Mesothelial cell of epicardium (in vitro differentiated cells): Measurements from ENCODE around the gene KXD1. TPM values are rescaled to one million over a fixed set of nuclear protein-coding genes. Genes with fewer than 3 reads are reported as not detected.

ENCODE experiments used
- DNase-seq, 2 experiments: peaks; one replicate each; pipeline ENCODE4 v3.0.0; 2021; ENCODE audit warnings: low spot score in 2 of 2; ENCODE audit not compliant: unreplicated experiment in 2 of 2
- H3K27ac Mint-ChIP-seq: 2 replicates; pipeline ENCODE4 v1.8.0; 2021; ENCODE audit warnings: mixed read lengths
- H3K27me3 Mint-ChIP-seq: 2 replicates; pipeline ENCODE4 v1.8.0; 2021; ENCODE audit warnings: low read depth, mixed read lengths
- H3K36me3 Mint-ChIP-seq: 2 replicates; pipeline ENCODE4 v1.8.0; 2021; ENCODE audit warnings: mixed read lengths
- H3K4me1 Mint-ChIP-seq: 2 replicates; pipeline ENCODE4 v1.8.0; 2021; ENCODE audit warnings: mixed read lengths
- H3K4me3 Mint-ChIP-seq: 2 replicates; pipeline ENCODE4 v1.8.0; 2021; ENCODE audit warnings: mild to moderate bottlenecking, moderate library complexity, mixed read lengths
- H3K9me3 Mint-ChIP-seq: 2 replicates; pipeline ENCODE4 v1.8.0; 2021; ENCODE audit warnings: mixed read lengths
- total RNA-seq: library from RNA; stranded (reverse); gene quantifications from 3 replicates; pipeline ENCODE4 v1.2.1, GENCODE V29; 2021
- TF ChIP-seq, protein P1 (sequence below): fragments of 200-600 bp; sonication (generic); IDR thresholded peaks from one replicate; pipeline ENCODE4 v1.5.0; 2021; ENCODE audit warnings: antibody characterized with exemption; ENCODE audit not compliant: unreplicated experiment

The KXD1 gene, protein sequence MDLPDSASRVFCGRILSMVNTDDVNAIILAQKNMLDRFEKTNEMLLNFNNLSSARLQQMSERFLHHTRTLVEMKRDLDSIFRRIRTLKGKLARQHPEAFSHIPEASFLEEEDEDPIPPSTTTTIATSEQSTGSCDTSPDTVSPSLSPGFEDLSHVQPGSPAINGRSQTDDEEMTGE
- 79.7 to 82.2 TPM (median 80.3 TPM) in 3 replicates for total RNA-seq

DNA sequence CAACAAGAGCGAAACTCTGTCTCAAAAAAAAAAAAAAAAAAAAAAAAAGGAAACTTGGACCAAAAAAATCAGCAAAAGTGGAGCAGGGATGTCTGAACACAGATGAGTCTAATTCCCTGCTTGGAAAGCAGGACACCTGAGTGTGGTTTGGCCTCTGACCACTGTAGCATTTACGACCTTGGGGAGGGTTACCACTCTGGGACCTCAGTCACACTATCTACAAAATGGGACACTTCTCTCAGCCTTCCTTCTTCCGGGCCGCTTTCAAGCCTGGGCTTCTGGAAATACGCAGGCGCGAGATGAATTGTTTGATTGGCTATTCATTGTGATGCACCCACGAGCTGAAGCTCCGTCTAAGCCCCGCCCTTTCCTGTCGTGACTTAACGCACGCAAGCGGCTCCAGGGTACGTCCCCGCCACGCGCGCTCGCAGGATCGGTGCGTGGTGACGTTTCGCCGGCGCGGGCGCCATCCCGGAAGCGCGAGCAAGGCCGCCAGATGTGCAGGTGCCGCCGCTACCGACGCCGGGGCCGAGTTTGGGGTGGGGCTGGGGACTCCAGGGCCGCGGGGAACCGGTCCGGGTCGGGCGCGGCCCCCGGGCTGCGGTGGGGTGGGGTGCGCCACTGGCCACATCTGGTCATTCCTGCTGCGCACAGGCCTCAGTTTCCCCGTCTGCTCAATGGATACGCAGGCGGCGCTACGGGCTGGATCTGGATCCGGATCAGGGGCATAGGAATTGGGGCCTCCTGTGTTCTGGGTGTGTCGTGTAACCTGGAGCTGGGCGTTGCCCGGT lies at the start of gene KXD1:
KXD1 (plus strand) TSS at position 460 of the 791 bp plus-strand sequence. CDS start 4,187 bp downstream, outside the sequence.
- Mint-ChIP-seq H3K4me3 (peak within 1 kb of the TSS; percentile 91), H3K36me3 (peaks cover 2% of the 10 kb centered on the region), H3K27me3 (no peaks in the 10 kb centered on the region), H3K4me1 (peaks cover 8% of the 10 kb centered on the region), H3K9me3 (no peaks in the 10 kb centered on the region), H3K27ac (peak within 1 kb of the TSS; percentile 98)
- TF ChIP-seq, protein P1, sequence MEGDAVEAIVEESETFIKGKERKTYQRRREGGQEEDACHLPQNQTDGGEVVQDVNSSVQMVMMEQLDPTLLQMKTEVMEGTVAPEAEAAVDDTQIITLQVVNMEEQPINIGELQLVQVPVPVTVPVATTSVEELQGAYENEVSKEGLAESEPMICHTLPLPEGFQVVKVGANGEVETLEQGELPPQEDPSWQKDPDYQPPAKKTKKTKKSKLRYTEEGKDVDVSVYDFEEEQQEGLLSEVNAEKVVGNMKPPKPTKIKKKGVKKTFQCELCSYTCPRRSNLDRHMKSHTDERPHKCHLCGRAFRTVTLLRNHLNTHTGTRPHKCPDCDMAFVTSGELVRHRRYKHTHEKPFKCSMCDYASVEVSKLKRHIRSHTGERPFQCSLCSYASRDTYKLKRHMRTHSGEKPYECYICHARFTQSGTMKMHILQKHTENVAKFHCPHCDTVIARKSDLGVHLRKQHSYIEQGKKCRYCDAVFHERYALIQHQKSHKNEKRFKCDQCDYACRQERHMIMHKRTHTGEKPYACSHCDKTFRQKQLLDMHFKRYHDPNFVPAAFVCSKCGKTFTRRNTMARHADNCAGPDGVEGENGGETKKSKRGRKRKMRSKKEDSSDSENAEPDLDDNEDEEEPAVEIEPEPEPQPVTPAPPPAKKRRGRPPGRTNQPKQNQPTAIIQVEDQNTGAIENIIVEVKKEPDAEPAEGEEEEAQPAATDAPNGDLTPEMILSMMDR = no peak
- peak; percentile 82 to 85 for DNase-seq

DNA sequence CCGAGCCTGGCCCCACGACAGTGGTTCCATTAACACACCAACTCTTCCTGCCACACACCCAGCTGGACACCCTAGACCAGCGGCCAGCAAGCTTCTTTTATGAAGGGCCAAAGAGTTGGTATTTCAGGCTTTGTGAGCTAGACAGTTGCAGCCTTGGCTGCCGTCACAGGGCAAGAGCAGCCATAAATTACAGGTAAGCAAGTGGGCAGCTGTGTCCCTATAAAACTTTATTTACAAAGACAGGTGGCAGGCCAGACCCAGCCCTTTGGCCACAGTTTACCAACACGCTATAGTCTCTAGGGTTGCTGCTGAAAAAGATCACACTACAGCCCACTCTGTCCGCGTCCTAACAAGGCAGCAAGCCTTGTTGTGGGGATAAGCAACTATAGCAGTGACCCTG lies 49.1 kb upstream of the KXD1 start:
- H3K9me3 Mint-ChIP-seq = no peaks in the 10 kb centered on the region
- no peak for DNase-seq
- TF ChIP-seq, protein P1 = no peak
- peaks cover 19% of the 10 kb centered on the region for H3K4me1 Mint-ChIP-seq
- no peaks in the 10 kb centered on the region for H3K27me3 Mint-ChIP-seq
- H3K27ac Mint-ChIP-seq = no peak overlapping the region
- no peaks in the 10 kb centered on the region for H3K36me3 Mint-ChIP-seq
- no peak overlapping the region for H3K4me3 Mint-ChIP-seq

DNA sequence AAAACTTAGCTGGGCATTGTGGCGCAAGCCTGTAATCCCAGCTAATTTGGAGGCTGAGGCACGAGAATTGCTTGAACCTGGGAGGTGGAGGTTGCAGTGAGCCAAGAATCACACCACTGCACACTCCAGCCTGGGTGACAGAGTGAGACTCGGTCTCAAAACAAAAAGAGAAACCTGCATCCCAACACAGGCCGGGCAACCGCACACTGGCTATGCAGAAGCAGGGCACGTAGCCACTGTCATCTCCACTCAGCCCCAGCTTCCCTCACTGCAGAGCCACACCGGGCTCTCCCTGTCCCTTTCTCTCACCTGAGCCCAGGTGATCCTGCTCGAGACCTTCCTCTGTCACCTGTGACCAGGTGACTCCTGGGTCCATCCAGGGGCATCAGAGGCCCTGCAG lies 47.5 kb upstream of the KXD1 start:
- DNase-seq = no peak
- Mint-ChIP-seq H3K27ac (no peak overlapping the region), H3K27me3 (no peaks in the 10 kb centered on the region), H3K9me3 (no peaks in the 10 kb centered on the region), H3K36me3 (no peaks in the 10 kb centered on the region), H3K4me3 (no peak overlapping the region), H3K4me1 (peaks cover 31% of the 10 kb centered on the region)
- TF ChIP-seq, protein P1 = no peak

DNA sequence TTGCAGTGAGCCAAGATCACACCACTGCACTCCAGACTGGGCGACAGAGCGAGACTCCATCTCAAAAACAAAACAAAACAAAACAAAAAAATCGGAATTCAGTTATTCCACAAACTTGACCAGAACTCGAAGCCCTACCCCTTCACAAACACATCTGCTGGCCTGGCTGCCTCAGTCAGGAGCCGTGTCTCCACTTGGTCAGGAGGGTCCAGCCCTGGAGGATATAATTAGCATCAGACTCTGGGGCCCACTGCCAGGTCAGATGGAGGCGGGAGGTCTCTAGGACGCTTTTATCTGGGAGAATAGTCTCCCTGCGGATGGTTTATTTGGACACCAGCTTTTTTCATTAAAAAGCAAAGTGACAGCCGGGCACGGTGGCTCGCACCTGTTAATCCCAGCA lies 43.8 kb upstream of the KXD1 start:
- H3K4me3 Mint-ChIP-seq = no peak overlapping the region
- H3K27me3 Mint-ChIP-seq = no peaks in the 10 kb centered on the region
- TF ChIP-seq, protein P1 = no peak
- H3K27ac Mint-ChIP-seq = peak overlapping the region; percentile 34
- DNase-seq = no peak
- peaks cover 22% of the 10 kb centered on the region for H3K4me1 Mint-ChIP-seq
- no peaks in the 10 kb centered on the region for H3K9me3 Mint-ChIP-seq
- H3K36me3 Mint-ChIP-seq = no peaks in the 10 kb centered on the region

DNA sequence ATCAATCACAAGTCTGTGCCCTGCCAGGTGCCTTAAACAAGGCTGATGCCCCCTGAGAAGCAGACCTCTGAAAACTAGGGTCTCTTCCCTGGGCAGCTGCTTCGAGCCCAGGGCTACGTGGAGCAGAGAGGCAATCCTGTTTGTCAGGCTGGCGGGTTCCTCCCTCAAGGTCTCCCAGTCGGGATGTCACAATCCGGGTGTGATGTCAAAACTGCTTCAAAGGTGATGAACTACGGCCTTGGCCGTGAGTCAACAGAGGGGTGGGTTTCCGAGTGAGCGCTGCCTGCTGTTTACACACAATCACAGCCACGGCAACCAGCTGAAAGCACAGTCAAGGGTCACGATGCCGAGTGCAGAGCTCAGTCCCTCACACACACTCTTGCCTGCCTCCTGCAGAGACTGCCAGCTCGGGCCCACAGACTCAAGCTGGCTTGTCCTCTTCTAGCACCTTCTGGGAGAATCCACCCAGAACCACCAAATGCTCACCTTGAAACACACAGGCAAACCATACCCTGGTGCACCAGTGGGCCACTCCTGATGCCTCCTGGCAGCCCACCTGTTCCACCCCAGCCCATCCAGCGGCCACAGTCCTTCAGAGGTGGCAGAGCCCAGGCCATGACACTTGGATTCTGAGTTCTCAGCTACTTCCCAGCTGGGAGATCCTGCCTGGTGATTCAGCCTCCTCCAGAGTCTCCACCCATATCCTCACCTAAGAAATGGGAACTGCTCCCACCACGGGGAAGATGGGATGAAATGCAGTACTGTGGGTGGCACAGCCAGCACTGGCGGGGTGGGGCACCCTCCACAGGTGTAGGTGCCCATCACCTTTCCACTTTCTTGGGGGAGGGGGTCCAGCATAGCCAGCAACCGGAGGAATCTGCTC lies 42.6 kb upstream of the KXD1 start:
- DNase-seq = no peak
- no peaks in the 10 kb centered on the region for H3K27me3 Mint-ChIP-seq

More for the DNA sequence above, 42.6 kb upstream of the KXD1 start:
- H3K4me1 Mint-ChIP-seq = peaks cover 25% of the 10 kb centered on the region
- no peaks in the 10 kb centered on the region for H3K36me3 Mint-ChIP-seq
- peak overlapping the region; percentile 53 for H3K27ac Mint-ChIP-seq
- H3K9me3 Mint-ChIP-seq = no peaks in the 10 kb centered on the region
- TF ChIP-seq, protein P1 = no peak
- no peak overlapping the region for H3K4me3 Mint-ChIP-seq
